Smooth muscle cell (in vitro differentiated cells): ENCODE results near the gene CDC42BPA. TPM values are rescaled to one million over a fixed set of nuclear protein-coding genes. Genes with fewer than 3 reads are reported as not detected.

ENCODE experiments used
- DNase-seq: peaks from one replicate; lab custom pipeline; 2025; ENCODE audit not compliant: unreplicated experiment; lab: John Stamatoyannopoulos, UW
- H2AFZ ChIP-seq: fragments of 200-600 bp; sonication (generic); 2 replicates; pipeline ENCODE4 v1.6.0; 2016; ENCODE audit warnings: antibody characterized with exemption, low read depth, mild to moderate bottlenecking
- H3F3A ChIP-seq: fragments of 200-600 bp; sonication (generic); 2 replicates; pipeline ENCODE4 v1.6.0; 2017; ENCODE audit warnings: antibody characterized with exemption, low read depth
- H3K27ac ChIP-seq: fragments of 200-600 bp; sonication (generic); 2 replicates; pipeline ENCODE4 v1.5.1; 2016; ENCODE audit warnings: low read depth, mild to moderate bottlenecking
- H3K27me3 ChIP-seq: fragments of 200-600 bp; sonication (generic); 2 replicates; pipeline ENCODE4 v1.6.1; 2016; ENCODE audit warnings: low read depth, mild to moderate bottlenecking
- H3K36me3 ChIP-seq: fragments of 200-600 bp; sonication (generic); 2 replicates; pipeline ENCODE4 v1.5.1; 2016; ENCODE audit warnings: low read depth
- H3K4me1 ChIP-seq: fragments of 200-600 bp; sonication (generic); 2 replicates; pipeline ENCODE4 v1.5.1; 2016; ENCODE audit warnings: low read depth
- H3K4me2 ChIP-seq: fragments of 200-600 bp; sonication (generic); 2 replicates; pipeline ENCODE4 v1.6.0; 2016; ENCODE audit warnings: mild to moderate bottlenecking
- H3K4me3 ChIP-seq: fragments of 200-600 bp; sonication (generic); 2 replicates; pipeline ENCODE4 v1.5.1; 2016; ENCODE audit warnings: mild to moderate bottlenecking
- H3K79me2 ChIP-seq: fragments of 200-600 bp; sonication (generic); 2 replicates; pipeline ENCODE4 v1.6.0; 2016; ENCODE audit warnings: low read depth, mild to moderate bottlenecking
- H3K9ac ChIP-seq: fragments of 200-600 bp; sonication (generic); 2 replicates; pipeline ENCODE4 v1.6.0; 2016; ENCODE audit warnings: low read depth
- H3K9me3 ChIP-seq: fragments of 200-600 bp; sonication (generic); replicated peaks from 2 replicates; pipeline ENCODE4 v1.5.1; 2016; ENCODE audit warnings: low read depth
- H4K20me1 ChIP-seq: fragments of 200-600 bp; sonication (generic); 2 replicates; pipeline ENCODE4 v1.6.0; 2016; ENCODE audit warnings: low read depth
- CTCF ChIP-seq: fragments of 200-600 bp; sonication (generic); IDR thresholded peaks from 2 replicates; pipeline ENCODE4 v1.5.1; 2017; ENCODE audit warnings: borderline replicate concordance, mild to moderate bottlenecking, antibody characterized with exemption; ENCODE audit not compliant: insufficient read depth, poor library complexity, severe bottlenecking
- WGBS: methylation state at CpG from one replicate; pipeline ENCODE4 v1.1.7; 2016; ENCODE audit warnings: low lambda C conversion rate; 5-methylcytosine and 5-hydroxymethylcytosine counted together
- polyA plus RNA-seq: library from polyadenylated mRNA; unstranded; fragments of >200 nt; fragmentation: Nextera tagmentation; extraction: Ambion mirVana; gene quantifications from 2 replicates; pipeline ENCODE4 v1.2.1, GENCODE V29; 2016
- total RNA-seq: library from RNA; depleted of rRNA; stranded (reverse); fragments of >200 nt; gene quantifications from 2 replicates; pipeline ENCODE4 v1.2.3, GENCODE V29; 2014

Gene CDC42BPA
- total and polyA plus RNA-seq, 2 experiments from 2014 or later, result 14.8 to 34.9 TPM

GRCh38 chr1:227214207-227214606 is 104.1 kb downstream of the CDC42BPA start:
- no peak overlapping the region for H3K27ac ChIP-seq
- H2AFZ ChIP-seq, result no peak overlapping the region
- no peaks in the 10 kb centered on the region for H3F3A ChIP-seq
- 97% methylated on average over 3 of the region's 3 CpGs for WGBS
- H3K4me3 ChIP-seq, result no peak overlapping the region
- H3K36me3 ChIP-seq, result peaks cover 3% of the 10 kb centered on the region
- no peak for DNase-seq
- no peaks in the 10 kb centered on the region for H3K4me1 ChIP-seq
- no peaks in the 10 kb centered on the region for H3K27me3 ChIP-seq
- TF ChIP-seq CTCF, result no peak
- H4K20me1 ChIP-seq, result peaks cover 44% of the 10 kb centered on the region
- peaks cover 42% of the 10 kb centered on the region for H3K79me2 ChIP-seq
- no peak overlapping the region for H3K9ac ChIP-seq
- H3K4me2 ChIP-seq, result no peak overlapping the region
- no peaks in the 10 kb centered on the region for H3K9me3 ChIP-seq

- Histone ChIP-seq H3K4me2 (no peak overlapping the region), H3K27me3 (no peaks in the 10 kb centered on the region)
Observed at GRCh38 chr1:227213426-227213825, 104.9 kb downstream of the CDC42BPA start.

GRCh38 chr1:227212164-227212563 is 106.1 kb downstream of the CDC42BPA start:
- Histone ChIP-seq H3K27me3 (no peaks in the 10 kb centered on the region), H3F3A (no peaks in the 10 kb centered on the region), H3K9ac (no peak overlapping the region), H4K20me1 (peaks cover 25% of the 10 kb centered on the region), H3K36me3 (peaks cover 3% of the 10 kb centered on the region), H3K9me3 (no peaks in the 10 kb centered on the region), H3K4me2 (no peak overlapping the region), H3K4me3 (no peak overlapping the region), H3K4me1 (no peaks in the 10 kb centered on the region), H3K79me2 (peaks cover 35% of the 10 kb centered on the region), H2AFZ (no peak overlapping the region), H3K27ac (no peak overlapping the region)
- no peak for TF ChIP-seq CTCF
- WGBS, result 91% methylated on average over 3 of the region's 3 CpGs
- no peak for DNase-seq

More at GRCh38 chr1:227213426-227213825, 104.9 kb downstream of the CDC42BPA start:
- Histone ChIP-seq H3F3A (no peaks in the 10 kb centered on the region), H3K9me3 (no peaks in the 10 kb centered on the region), H2AFZ (no peak overlapping the region), H3K9ac (no peak overlapping the region), H3K4me1 (no peaks in the 10 kb centered on the region), H3K27ac (no peak overlapping the region), H3K79me2 (peaks cover 38% of the 10 kb centered on the region), H4K20me1 (peaks cover 37% of the 10 kb centered on the region), H3K36me3 (peaks cover 3% of the 10 kb centered on the region), H3K4me3 (no peak overlapping the region)
- no peak for DNase-seq
- no peak for TF ChIP-seq CTCF
- WGBS, result 92% methylated on average over 4 of the region's 4 CpGs

GRCh38 chr1:227210604-227211003 is 107.7 kb downstream of the CDC42BPA start:
- Histone ChIP-seq H3K4me3 (no peak overlapping the region), H3K36me3 (peaks cover 3% of the 10 kb centered on the region), H3K9ac (no peak overlapping the region), H3K9me3 (no peaks in the 10 kb centered on the region), H3K27me3 (no peaks in the 10 kb centered on the region), H2AFZ (no peak overlapping the region), H3K79me2 (peaks cover 24% of the 10 kb centered on the region), H3F3A (no peaks in the 10 kb centered on the region), H4K20me1 (peaks cover 17% of the 10 kb centered on the region), H3K4me1 (no peaks in the 10 kb centered on the region), H3K4me2 (no peak overlapping the region), H3K27ac (no peak overlapping the region)
- no peak for DNase-seq
- TF ChIP-seq CTCF, result no peak
